ENCODE data around the gene FBN1.

The FBN1 gene

GRCh38 chr15:48435321-48435720 is 210.2 kb downstream of the FBN1 start:
- TF ChIP-seq CTCF (IDR thresholded peaks at IDR 0.05), result no peak

DNA sequence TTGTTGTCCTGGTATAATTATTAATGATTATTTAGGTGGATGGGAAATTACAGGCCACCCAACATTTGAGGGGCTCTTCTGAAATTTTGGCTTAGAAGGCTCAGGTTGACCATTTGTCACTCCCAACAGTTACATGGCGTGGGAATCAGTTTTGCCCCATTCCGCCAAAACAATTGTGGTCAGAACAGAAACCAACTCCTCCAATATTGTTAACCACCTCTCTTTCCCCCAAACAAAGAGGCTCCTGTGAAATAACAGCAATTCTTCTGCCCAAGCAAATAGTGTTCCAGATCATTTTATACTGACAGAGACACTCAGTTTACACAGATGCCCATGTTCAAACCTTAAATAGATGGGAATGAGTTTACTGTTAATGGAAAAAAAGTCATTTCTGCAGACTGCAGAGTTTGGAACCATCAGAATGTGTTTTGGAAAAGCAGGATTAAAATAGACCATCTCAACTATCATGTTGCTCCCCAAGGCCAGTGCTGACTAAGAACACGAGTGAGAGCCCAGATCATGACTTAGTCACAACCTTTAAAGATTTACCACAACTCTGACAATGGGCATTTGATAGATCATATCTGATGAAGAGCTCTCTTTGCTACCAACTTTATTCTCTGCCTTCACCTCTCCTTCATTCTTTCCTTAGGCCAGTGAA is 212.2 kb downstream of the FBN1 start:
- TF ChIP-seq CTCF (IDR thresholded peaks at IDR 0.05), result no peak

GRCh38 chr15:48432688-48433087 is 212.8 kb downstream of the FBN1 start:
- TF ChIP-seq CTCF (IDR thresholded peaks at IDR 0.05), result no peak

DNA sequence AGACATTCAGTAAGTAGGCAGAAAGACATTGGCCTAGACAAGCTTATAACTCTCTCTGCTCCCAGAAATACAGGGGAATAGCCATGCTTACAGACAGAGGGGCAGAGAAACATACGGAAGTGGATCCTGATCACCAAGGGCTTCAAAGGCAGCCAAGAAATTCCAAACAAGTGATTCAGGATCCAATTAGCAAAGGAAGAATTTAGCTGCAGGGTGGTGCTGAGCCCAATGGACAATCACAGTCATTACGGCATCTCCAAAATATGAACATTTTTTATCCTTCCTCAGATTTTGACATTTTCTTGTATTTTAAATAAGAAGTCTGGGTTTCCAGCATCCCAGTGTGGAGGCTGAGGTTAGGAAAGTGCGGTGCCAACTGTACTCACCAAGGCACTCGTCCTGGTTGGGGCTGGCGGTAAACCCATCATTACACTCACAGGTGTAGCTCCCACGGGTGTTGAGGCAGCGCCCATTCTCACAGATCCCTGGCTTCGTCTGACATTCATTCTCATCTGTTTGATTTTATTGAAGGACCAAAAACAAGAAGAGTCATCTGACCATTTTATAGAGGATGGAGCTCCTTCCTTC is 217.5 kb downstream of the FBN1 start:
- no peak for TF ChIP-seq CTCF (IDR thresholded peaks at IDR 0.05)

DNA sequence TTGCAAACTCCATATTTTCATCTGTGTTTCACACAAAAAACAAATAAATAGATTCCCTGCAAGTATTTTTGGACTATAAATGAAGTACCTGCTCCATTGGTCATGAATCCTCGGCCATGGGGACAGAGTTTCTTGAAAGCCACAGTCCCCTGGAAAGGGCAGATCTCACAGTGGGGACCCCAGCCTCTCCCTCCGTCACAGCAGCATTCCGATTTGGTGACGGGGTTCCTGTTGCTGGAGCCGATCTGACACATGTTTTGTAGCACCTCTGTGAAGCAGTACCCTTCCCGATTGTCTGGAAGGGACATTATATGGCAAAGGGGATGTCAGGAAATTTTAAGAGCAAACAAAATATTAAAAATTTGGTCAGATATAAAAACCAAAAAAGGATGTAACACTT is 218.0 kb downstream of the FBN1 start:
- no peak for TF ChIP-seq CTCF (IDR thresholded peaks at IDR 0.05)

DNA sequence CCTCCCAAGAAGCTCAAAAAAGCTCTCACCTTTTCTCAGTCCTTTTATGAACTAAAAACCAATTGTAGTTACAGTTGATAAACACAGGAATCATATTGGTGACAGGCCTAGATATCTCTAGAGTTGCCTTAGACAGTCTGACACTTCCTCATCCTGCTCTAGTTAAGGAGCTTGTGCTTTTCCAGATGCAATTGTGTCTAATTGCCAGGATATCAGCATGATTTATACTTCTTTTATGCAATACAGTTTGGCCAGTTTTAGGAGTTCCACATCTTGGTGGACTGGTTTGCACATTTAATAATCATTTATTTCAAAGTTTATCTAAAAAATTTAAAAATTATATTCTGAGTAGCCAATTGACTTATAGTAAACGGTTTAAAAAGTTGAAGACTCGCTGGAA is 218.6 kb downstream of the FBN1 start:
- TF ChIP-seq CTCF (IDR thresholded peaks at IDR 0.05), result no peak

GRCh38 chr15:48426044-48426443 is 219.5 kb downstream of the FBN1 start:
- TF ChIP-seq CTCF (IDR thresholded peaks at IDR 0.05), result no peak

GRCh38 chr15:48425051-48425450 is 220.5 kb downstream of the FBN1 start:
- no peak for TF ChIP-seq CTCF (IDR thresholded peaks at IDR 0.05)

Data from LNCAP (cell line).